Testis (tissue), 2 donors: ENCODE data around the gene RNF224.

Experiments
- POLR2A ChIP-seq: fragments of 450-650 bp; IDR thresholded peaks from one replicate; pipeline ENCODE4 v1.6.1; 2017; ENCODE audit warnings: antibody characterized with exemption, mild to moderate bottlenecking, moderate library complexity
- TF ChIP-seq, protein P1 (sequence below), 3 experiments: fragments of 450-650 bp in 2 of 3; fragments of 200-600 bp in 1 of 3; sonication (generic) in 1 of 3; IDR thresholded peaks; one replicate each; pipeline ENCODE4 v1.5.1; 2016 to 2019; ENCODE audit warnings: antibody characterized with exemption in 3 of 3, mild to moderate bottlenecking in 2 of 3, moderate library complexity in 1 of 3

DNA sequence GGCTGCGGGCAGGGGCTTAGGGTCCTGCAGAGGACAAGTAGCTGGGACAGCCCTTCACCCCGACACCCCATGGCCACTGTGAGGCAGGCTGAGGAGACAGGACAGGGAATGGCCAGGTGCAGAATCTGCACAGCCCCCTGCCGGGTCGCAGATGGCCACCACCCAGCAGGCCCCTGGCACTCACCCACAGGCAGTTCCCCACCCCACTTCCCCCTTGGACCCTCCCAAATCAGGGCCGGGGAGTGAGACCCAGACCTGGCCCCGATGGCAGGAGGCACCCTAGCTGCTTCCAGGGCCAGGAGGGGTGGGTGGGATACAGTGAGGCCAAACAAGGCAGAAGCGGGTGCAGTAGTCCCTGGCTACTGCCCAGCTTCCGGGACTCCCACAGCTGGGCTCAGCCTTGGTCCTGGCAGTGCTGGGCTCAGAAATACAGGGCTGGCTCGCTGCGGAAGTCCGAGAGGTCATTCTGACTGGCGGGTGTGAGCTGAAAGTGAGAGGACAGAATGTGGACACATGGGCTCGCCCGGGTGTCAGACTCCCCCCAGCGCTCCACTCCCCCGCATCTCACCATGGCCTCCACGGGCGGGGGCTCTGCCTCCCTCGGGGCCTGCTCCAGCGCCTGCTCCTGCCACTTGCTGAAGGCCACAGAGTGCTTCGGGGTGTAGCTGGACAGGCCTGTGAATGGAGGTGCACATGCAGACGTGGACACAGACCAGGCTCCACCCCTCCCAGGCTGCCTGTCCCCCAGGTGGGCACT is 35.4 kb upstream of the RNF224 start:
- TF ChIP-seq POLR2A, result no peak
- TF ChIP-seq, protein P1, sequence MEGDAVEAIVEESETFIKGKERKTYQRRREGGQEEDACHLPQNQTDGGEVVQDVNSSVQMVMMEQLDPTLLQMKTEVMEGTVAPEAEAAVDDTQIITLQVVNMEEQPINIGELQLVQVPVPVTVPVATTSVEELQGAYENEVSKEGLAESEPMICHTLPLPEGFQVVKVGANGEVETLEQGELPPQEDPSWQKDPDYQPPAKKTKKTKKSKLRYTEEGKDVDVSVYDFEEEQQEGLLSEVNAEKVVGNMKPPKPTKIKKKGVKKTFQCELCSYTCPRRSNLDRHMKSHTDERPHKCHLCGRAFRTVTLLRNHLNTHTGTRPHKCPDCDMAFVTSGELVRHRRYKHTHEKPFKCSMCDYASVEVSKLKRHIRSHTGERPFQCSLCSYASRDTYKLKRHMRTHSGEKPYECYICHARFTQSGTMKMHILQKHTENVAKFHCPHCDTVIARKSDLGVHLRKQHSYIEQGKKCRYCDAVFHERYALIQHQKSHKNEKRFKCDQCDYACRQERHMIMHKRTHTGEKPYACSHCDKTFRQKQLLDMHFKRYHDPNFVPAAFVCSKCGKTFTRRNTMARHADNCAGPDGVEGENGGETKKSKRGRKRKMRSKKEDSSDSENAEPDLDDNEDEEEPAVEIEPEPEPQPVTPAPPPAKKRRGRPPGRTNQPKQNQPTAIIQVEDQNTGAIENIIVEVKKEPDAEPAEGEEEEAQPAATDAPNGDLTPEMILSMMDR (IDR thresholded peaks at IDR 0.05), result no peak
